PC-3 (cell line): ENCODE results near the gene ATG4A. TPM values are rescaled to one million over a fixed set of nuclear protein-coding genes. Genes with fewer than 3 reads are reported as not detected.
A peak's percentile ranks its signal among the peaks of the same experiment; 100 is the strongest.

Source experiments
- ATAC-seq: fragments of 200-7000 bp; cut with Tn5 transposase; 2 replicates; pipeline ENCODE4 v1.9.1; 2020; ENCODE audit warnings: mild to moderate bottlenecking, moderate library complexity
- BruUV-seq: library from RNA; stranded (reverse); fragments of 400-500 nt; replicated peaks from 2 replicates; lab custom pipeline; 2021; lab: Mats Ljungman, UMichigan
- CTCF ChIA-PET: fragments of 300-600 bp; sonication (Branson Sonifier 250); formaldehyde crosslinking; loops from one replicate; lab custom pipeline; 2022; ENCODE audit warnings: antibody characterized with exemption; lab: Charles Lee
- POLR2A ChIA-PET: fragments of 300-600 bp; sonication (Branson Sonifier 250); formaldehyde crosslinking; loops from one replicate; lab custom pipeline; 2022; ENCODE audit warnings: antibody characterized with exemption; ENCODE audit not compliant: unreplicated experiment; lab: Charles Lee
- DNase-seq: peaks from one replicate; pipeline ENCODE4 v3.0.0-alpha.2; 2015
- H2AFZ ChIP-seq: fragments of 300-600 bp; sonication (generic); 2 replicates; pipeline ENCODE4 v1.6.0; 2016; ENCODE audit warnings: antibody characterized with exemption, low read length
- H3F3A ChIP-seq: fragments of 300-600 bp; sonication (generic); one replicate; pipeline ENCODE4 v1.6.0; 2017; ENCODE audit warnings: antibody characterized with exemption, low read length, control low read depth, mild to moderate bottlenecking; ENCODE audit not compliant: unreplicated experiment
- H3K27ac ChIP-seq: fragments of 300-600 bp; sonication (generic); 2 replicates; pipeline ENCODE4 v1.5.1; 2016; ENCODE audit warnings: mild to moderate bottlenecking, low read length
- H3K27me3 ChIP-seq: fragments of 300-600 bp; sonication (generic); 2 replicates; pipeline ENCODE4 v1.6.1; 2016; ENCODE audit warnings: low read length, mixed read lengths
- H3K36me3 ChIP-seq: fragments of 300-600 bp; sonication (generic); 2 replicates; pipeline ENCODE4 v1.6.1; 2016; ENCODE audit warnings: low read depth, mixed run types, low read length, mixed read lengths
- H3K4me1 ChIP-seq: fragments of 300-600 bp; sonication (generic); 2 replicates; pipeline ENCODE4 v1.5.1; 2016; ENCODE audit warnings: low read length; ENCODE audit not compliant: insufficient read depth
- H3K4me2 ChIP-seq: fragments of 300-600 bp; sonication (generic); 2 replicates; pipeline ENCODE4 v1.6.0; 2016; ENCODE audit warnings: low read length
- H3K4me3 ChIP-seq: fragments of 300-600 bp; sonication (generic); 2 replicates; pipeline ENCODE4 v1.5.1; 2016; ENCODE audit warnings: mild to moderate bottlenecking, low read length, mixed read lengths
- H3K79me2 ChIP-seq: fragments of 300-600 bp; sonication (generic); 2 replicates; pipeline ENCODE4 v1.6.1; 2017; ENCODE audit warnings: low read length, mixed read lengths
- H3K9ac ChIP-seq: fragments of 300-600 bp; sonication (generic); 2 replicates; pipeline ENCODE4 v1.6.0; 2016; ENCODE audit warnings: mild to moderate bottlenecking, low read length
- H3K9me2 ChIP-seq: fragments of 300-600 bp; sonication (generic); replicated peaks from 2 replicates; pipeline ENCODE4 v1.6.1; 2016; ENCODE audit warnings: mixed run types, low read length, mixed read lengths
- H3K9me3 ChIP-seq: fragments of 300-600 bp; sonication (generic); 2 replicates; pipeline ENCODE4 v1.6.1; 2016; ENCODE audit warnings: low read length, mixed read lengths
- H4K20me1 ChIP-seq: fragments of 300-600 bp; sonication (generic); 2 replicates; pipeline ENCODE4 v1.6.1; 2016; ENCODE audit warnings: low read length, mixed read lengths
- EZH2 ChIP-seq: fragments of 300-600 bp; sonication (generic); IDR thresholded peaks from one replicate; pipeline ENCODE4 v1.6.1; 2017; ENCODE audit warnings: antibody characterized with exemption, mild to moderate bottlenecking, low read length; ENCODE audit not compliant: unreplicated experiment
- EZH2phosphoT487 ChIP-seq: fragments of 300-600 bp; sonication (generic); IDR thresholded peaks from 2 replicates; pipeline ENCODE4 v1.6.1; 2018; ENCODE audit warnings: mild to moderate bottlenecking, antibody characterized with exemption, low read length, borderline replicate concordance
- intact Hi-C: fragments of 100-400 bp; cut with micrococcal nuclease; formaldehyde crosslinking; loops from 2 replicates; pipeline ENCODE4 v1.9.0; 2023
- total RNA-seq: library from RNA; depleted of rRNA; stranded (reverse); fragments of >200 nt; gene quantifications from 2 replicates; pipeline ENCODE4 v1.2.3, GENCODE V29; 2014
- TF ChIP-seq, protein P1 (sequence below): fragments of 300-600 bp; sonication (generic); conservative IDR thresholded peaks from 2 replicates; pipeline ENCODE4 v1.5.1; 2017; ENCODE audit warnings: antibody characterized with exemption, low read depth, mild to moderate bottlenecking, low read length

The ATG4A gene
- total RNA-seq, 1 experiment from 2014 or later = 15.0 TPM

DNA sequence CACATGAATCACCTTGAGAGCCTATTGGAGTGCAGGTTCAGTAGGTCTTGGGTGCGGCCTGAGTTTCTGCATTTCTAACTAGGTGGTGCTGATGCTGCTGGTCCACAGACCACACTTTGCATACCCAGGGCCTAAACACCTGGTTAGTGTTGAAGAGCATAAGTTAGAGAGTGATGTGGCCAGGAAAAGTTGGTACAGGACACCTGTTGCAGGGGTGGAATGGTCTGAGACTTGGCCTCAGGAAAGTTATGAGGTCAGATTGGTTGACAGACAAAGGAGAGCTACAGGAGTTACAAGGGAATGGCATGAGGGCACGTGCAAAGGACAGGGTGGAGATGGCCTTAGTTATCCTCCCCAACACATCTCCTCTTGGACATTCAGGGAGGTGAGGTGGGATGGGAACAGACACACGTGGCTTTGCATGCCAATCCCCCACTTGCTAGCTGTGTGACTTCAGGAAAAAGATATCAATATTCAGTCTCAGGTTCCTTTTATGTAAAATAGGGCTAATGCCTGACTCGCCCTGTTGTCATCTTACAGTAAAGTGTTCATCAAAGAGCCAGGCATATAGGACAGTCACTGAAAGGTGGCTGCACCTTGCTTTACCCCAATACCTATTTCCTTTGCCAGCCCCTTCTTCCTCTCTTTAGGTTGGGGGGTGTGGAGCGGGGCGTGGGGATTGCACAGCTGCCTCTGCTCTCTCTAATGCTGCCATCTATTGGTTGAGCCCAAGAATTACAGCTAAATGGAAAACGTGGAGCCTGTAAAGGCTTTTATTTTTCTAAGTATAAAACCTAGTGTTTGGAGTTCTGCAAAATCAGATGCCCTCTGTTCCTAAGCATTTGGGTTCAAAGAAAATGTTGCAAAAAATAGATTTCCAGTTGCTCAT is 47.5 kb downstream of the ATG4A start:
- no peaks in the 10 kb centered on the region for H3K9me2 ChIP-seq
- no peak overlapping the region for H3K9ac ChIP-seq
- DNase-seq (peak; percentile 35), ATAC-seq (peak; percentile 74)
- no peak overlapping the region for H3K27ac ChIP-seq
- H3F3A ChIP-seq = no peaks in the 10 kb centered on the region
- POLR2A ChIA-PET = no interaction called here
- H3K36me3 ChIP-seq = peaks cover 4% of the 10 kb centered on the region
- no peaks in the 10 kb centered on the region for H4K20me1 ChIP-seq
- intact Hi-C loops = loop anchor here (2.0 kb wide), 1 partner anchor 48 kb away; the partner anchor contains the start of genes ATG4A and PSMD10
- H3K27me3 ChIP-seq = no peaks in the 10 kb centered on the region
- no TSS peak for BruUV-seq
- no peak overlapping the region for H2AFZ ChIP-seq
- 0 out of 2 replicates have a peak, but pooled peaks cover 3% of the 10 kb centered on the region for H3K4me1 ChIP-seq
- H3K4me3 ChIP-seq = no peak overlapping the region
- no peaks in the 10 kb centered on the region for H3K9me3 ChIP-seq
- H3K79me2 ChIP-seq = no peaks in the 10 kb centered on the region
- no peak overlapping the region for H3K4me2 ChIP-seq
- CTCF ChIA-PET = interaction anchor here (0.6 to 1.0 kb wide), 2 partner anchors 8 to 48 kb away, joined by 3 read pairs; partner anchors contain the start of genes ATG4A and PSMD10
- no peak for TF ChIP-seq EZH2phosphoT487
- no peak for TF ChIP-seq EZH2
- TF ChIP-seq, protein P1, sequence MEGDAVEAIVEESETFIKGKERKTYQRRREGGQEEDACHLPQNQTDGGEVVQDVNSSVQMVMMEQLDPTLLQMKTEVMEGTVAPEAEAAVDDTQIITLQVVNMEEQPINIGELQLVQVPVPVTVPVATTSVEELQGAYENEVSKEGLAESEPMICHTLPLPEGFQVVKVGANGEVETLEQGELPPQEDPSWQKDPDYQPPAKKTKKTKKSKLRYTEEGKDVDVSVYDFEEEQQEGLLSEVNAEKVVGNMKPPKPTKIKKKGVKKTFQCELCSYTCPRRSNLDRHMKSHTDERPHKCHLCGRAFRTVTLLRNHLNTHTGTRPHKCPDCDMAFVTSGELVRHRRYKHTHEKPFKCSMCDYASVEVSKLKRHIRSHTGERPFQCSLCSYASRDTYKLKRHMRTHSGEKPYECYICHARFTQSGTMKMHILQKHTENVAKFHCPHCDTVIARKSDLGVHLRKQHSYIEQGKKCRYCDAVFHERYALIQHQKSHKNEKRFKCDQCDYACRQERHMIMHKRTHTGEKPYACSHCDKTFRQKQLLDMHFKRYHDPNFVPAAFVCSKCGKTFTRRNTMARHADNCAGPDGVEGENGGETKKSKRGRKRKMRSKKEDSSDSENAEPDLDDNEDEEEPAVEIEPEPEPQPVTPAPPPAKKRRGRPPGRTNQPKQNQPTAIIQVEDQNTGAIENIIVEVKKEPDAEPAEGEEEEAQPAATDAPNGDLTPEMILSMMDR = peak; percentile 65

DNA sequence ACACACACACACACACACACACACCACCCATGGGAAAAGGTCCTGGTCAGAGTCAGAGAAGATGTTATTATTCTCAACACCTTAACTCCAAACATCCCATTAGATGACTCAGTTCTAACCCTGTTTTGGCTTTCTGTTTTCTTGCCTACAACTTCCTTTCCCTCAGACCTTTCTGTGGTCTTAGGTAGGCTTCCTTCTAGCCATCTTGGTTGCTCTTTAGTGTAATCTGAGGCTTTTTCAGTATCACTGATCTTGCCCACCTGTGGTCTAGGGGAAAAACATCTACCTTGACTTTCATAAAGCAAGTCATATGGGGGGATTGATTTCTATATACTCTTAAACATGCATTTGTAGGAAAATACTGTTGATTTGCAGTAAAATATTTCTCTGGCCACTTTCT is 56.9 kb downstream of the ATG4A start:
- H3K9me2 ChIP-seq = no peaks in the 10 kb centered on the region
- no peaks in the 10 kb centered on the region for H3F3A ChIP-seq
- H2AFZ ChIP-seq = no peak overlapping the region
- CTCF ChIA-PET = no interaction called here
- H3K4me1 ChIP-seq = no peaks in the 10 kb centered on the region
- no peaks in the 10 kb centered on the region for H3K27me3 ChIP-seq
- intact Hi-C loops = no loop called here
- POLR2A ChIA-PET = no interaction called here
- H3K27ac ChIP-seq = no peak overlapping the region
- H3K9ac ChIP-seq = no peak overlapping the region
- no peaks in the 10 kb centered on the region for H3K36me3 ChIP-seq
- H4K20me1 ChIP-seq = no peaks in the 10 kb centered on the region
- TF ChIP-seq, protein P1 = no peak
- TF ChIP-seq EZH2phosphoT487 (no peak), EZH2 (no peak)
- no peaks in the 10 kb centered on the region for H3K9me3 ChIP-seq
- no TSS peak for BruUV-seq
- H3K4me2 ChIP-seq = no peak overlapping the region
- H3K79me2 ChIP-seq = no peaks in the 10 kb centered on the region
- DNase-seq (no peak), ATAC-seq (no peak)
- no peak overlapping the region for H3K4me3 ChIP-seq

DNA sequence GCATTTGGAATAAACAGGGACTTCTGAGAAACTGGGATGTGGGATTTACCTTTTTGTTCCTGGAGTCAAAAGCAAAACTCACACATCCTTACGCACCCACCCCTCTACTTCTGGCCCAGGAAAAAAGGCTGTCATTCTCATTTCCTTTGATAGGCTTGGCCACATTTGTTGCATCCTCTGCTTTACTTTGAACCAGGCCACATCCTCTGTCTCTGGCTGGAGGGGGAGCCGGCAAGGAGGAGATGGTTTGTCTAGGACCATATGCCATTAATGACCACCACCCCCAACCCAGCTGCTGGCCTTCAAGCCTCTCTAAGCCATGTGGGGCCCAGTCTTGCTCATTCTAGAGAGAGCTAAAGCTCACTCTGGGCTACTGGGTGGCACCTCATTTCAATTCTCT is 64.5 kb downstream of the ATG4A start:
- Histone ChIP-seq H2AFZ (no peak overlapping the region), H3K27ac (no peak overlapping the region), H3K9me2 (no peaks in the 10 kb centered on the region), H3K9ac (no peak overlapping the region), H3K4me1 (no peaks in the 10 kb centered on the region), H4K20me1 (no peaks in the 10 kb centered on the region), H3K4me2 (no peak overlapping the region), H3K9me3 (no peaks in the 10 kb centered on the region), H3K36me3 (no peaks in the 10 kb centered on the region), H3K27me3 (no peaks in the 10 kb centered on the region), H3K79me2 (no peaks in the 10 kb centered on the region), H3F3A (no peaks in the 10 kb centered on the region), H3K4me3 (no peak overlapping the region)
- ChIA-PET CTCF (no interaction called here), POLR2A (no interaction called here)
- ATAC-seq (no peak), DNase-seq (no peak)
- TF ChIP-seq EZH2 = no peak
- no peak for TF ChIP-seq EZH2phosphoT487
- TF ChIP-seq, protein P1 = no peak
- intact Hi-C loops = no loop called here
- no TSS peak for BruUV-seq
